HepG2 (cell line): ENCODE measurements around the gene MAP3K21. TPM values are rescaled to one million over a fixed set of nuclear protein-coding genes. Genes with fewer than 3 reads are reported as not detected.

ENCODE experiments used
- ATAC-seq: fragments of 200-7000 bp; cut with Tn5 transposase; 3 replicates; pipeline ENCODE4 v1.9.1; 2020; ENCODE audit warnings: mild to moderate bottlenecking, moderate library complexity
- BruUV-seq: library from RNA; stranded (reverse); fragments of 400-500 nt; replicated peaks from 2 replicates; lab custom pipeline; 2021; lab: Mats Ljungman, UMichigan
- CTCF ChIA-PET: fragments of 300-600 bp; formaldehyde crosslinking; extraction: SDS; loops from one replicate; lab custom pipeline; 2021; ENCODE audit warnings: low total read pairs, inconsistent platforms, low intra/inter-chr PET ratio; lab: Yijun Ruan, JAX
- POLR2A ChIA-PET: fragments of 350-600 bp; sonication (Branson Sonifier 250); formaldehyde crosslinking; loops from one replicate; lab custom pipeline; 2020; ENCODE audit warnings: antibody characterized with exemption, inconsistent platforms; lab: Yijun Ruan, JAX
- DNase-seq: peaks from one replicate; pipeline ENCODE4 v3.0.0-alpha.2; 2015; ENCODE audit warnings: low spot score
- FAIRE-seq: peaks from 3 replicates; lab custom pipeline; 2011; peaks lifted over from hg19 to GRCh38; lab: Jason Lieb, UNC
- H2AFZ ChIP-seq: one replicate; pipeline ENCODE4 v1.6.1; 2011; ENCODE audit warnings: low read length, inconsistent platforms
- H3K27ac ChIP-seq: fragments of 300-600 bp; 3 replicates; pipeline ENCODE4 v1.8.0; 2011; ENCODE audit warnings: mixed run types, mild to moderate bottlenecking, mixed read lengths, low read length, inconsistent platforms; ENCODE audit not compliant: insufficient read depth; ENCODE audit errors: extremely low read length
- H3K27me3 ChIP-seq, 2 experiments: fragments of 200-600 bp in 1 of 2; 2 replicates in 1 of 2; 3 replicates in 1 of 2; pipeline versions ENCODE4 v1.6.0 to v1.8.0; 2011; ENCODE audit warnings: low read length in 2 of 2, mild to moderate bottlenecking in 2 of 2, moderate library complexity in 2 of 2, inconsistent platforms in 1 of 2; ENCODE audit not compliant: insufficient read depth in 2 of 2, control insufficient read depth in 1 of 2
- H3K36me3 ChIP-seq, 2 experiments: fragments of 200-600 bp in 1 of 2; replicated peaks in 1 of 2; 2 replicates in 1 of 2; 3 replicates in 1 of 2; pipeline versions ENCODE4 v1.5.1 to v1.8.0; 2011; ENCODE audit warnings: low read length in 2 of 2, inconsistent platforms in 1 of 2; ENCODE audit not compliant: insufficient read depth in 2 of 2, control insufficient read depth in 1 of 2
- H3K4me1 ChIP-seq: 2 replicates; pipeline ENCODE4 v1.5.1; 2012; ENCODE audit warnings: low read length, inconsistent platforms; ENCODE audit not compliant: insufficient read depth
- H3K4me2 ChIP-seq: 2 replicates; pipeline ENCODE4 v1.6.0; 2011; ENCODE audit warnings: low read depth, low read length, inconsistent platforms
- H3K4me3 ChIP-seq, 3 experiments: fragments of 200-600 bp in 1 of 3; sonication (generic), shearing (Covaris generic) in 1 of 3; replicated peaks in 1 of 3; 2 replicates each; pipeline ENCODE4 v1.5.1; 2011 to 2016; ENCODE audit warnings: low read length in 3 of 3, inconsistent platforms in 2 of 3, low read depth in 2 of 3, mild to moderate bottlenecking in 2 of 3, control low read depth in 1 of 3, mixed read lengths in 1 of 3; ENCODE audit not compliant: insufficient read depth in 1 of 3
- H3K79me2 ChIP-seq: one replicate; pipeline ENCODE4 v1.6.1; 2011; ENCODE audit warnings: low read length, inconsistent platforms; ENCODE audit not compliant: insufficient read depth
- H3K9ac ChIP-seq: 2 replicates; pipeline ENCODE4 v1.6.0; 2011; ENCODE audit warnings: mild to moderate bottlenecking, low read depth, low read length, inconsistent platforms; ENCODE audit not compliant: insufficient read depth
- H3K9me3 ChIP-seq: 2 replicates; pipeline ENCODE4 v1.5.1; 2012; ENCODE audit warnings: mild to moderate bottlenecking, low read length
- H4K20me1 ChIP-seq: 2 replicates; pipeline ENCODE4 v1.6.0; 2011; ENCODE audit warnings: inconsistent platforms, mild to moderate bottlenecking, low read length, moderate library complexity; ENCODE audit not compliant: insufficient read depth
- CEBPB ChIP-seq: IDR thresholded peaks from 2 replicates; pipeline ENCODE4 v1.6.1; 2011; ENCODE audit warnings: low read depth, low read length, improper control_type of control experiment, borderline replicate concordance
- JUNB ChIP-seq: sonication (generic); formaldehyde crosslinking; IDR thresholded peaks from 2 replicates; pipeline ENCODE4 v1.8.0; 2022; ENCODE audit warnings: missing genetic modification reagents, mild to moderate bottlenecking, borderline replicate concordance
- PITX1 ChIP-seq: sonication (generic); formaldehyde crosslinking; IDR thresholded peaks from 2 replicates; pipeline ENCODE4 v1.5.1; 2020; ENCODE audit warnings: mild to moderate bottlenecking, missing genetic modification reagents
- XRCC5 ChIP-seq: fragments of 200-400 bp; formaldehyde crosslinking; optimal IDR thresholded peaks from 2 replicates; pipeline ENCODE3; 2017; ENCODE audit warnings: mild to moderate bottlenecking, low read length
- ZNF317 ChIP-seq: sonication (generic); formaldehyde crosslinking; IDR thresholded peaks from 2 replicates; pipeline ENCODE4 v1.5.0; 2020; ENCODE audit warnings: mild to moderate bottlenecking, missing genetic modification reagents
- ZNF460 ChIP-seq: sonication (generic); formaldehyde crosslinking; IDR thresholded peaks from 2 replicates; pipeline ENCODE4 v1.5.1; 2020; ENCODE audit warnings: missing genetic modification reagents, mild to moderate bottlenecking, borderline replicate concordance
- WGBS: methylation state at CpG from one replicate; pipeline ENCODE4 v1.1.6; 2017; ENCODE audit warnings: low lambda C conversion rate; 5-methylcytosine and 5-hydroxymethylcytosine counted together
- in situ Hi-C: cut with HindIII; loops from 2 replicates; pipeline ENCODE4 v1.10.0; 2017; ENCODE audit warnings: low pct_unique_long_range_greater_than_20kb; ENCODE audit not compliant: extremely low pct_ligation_motif_present
- intact Hi-C: fragments of 100-400 bp; cut with micrococcal nuclease; formaldehyde crosslinking; loops from one replicate; pipeline ENCODE4 v1.10.0; 2022; ENCODE audit not compliant: unreplicated experiment
- polyA plus RNA-seq, 8 experiments: library from polyadenylated mRNA; depleted of rRNA in 3 of 8; stranded (reverse) in 7 of 8; unstranded in 1 of 8; fragments of >200 nt; fragmentation: Illumina TruSeq in 4 of 8; extraction: Trizol in 4 of 8; gene quantifications; 2 replicates each; pipeline versions ENCODE4 v1.2.1 to v1.2.3, GENCODE V29; 2011 to 2016; ENCODE audit warnings: low read depth in 4 of 8, missing spikeins in 1 of 8, mixed read lengths in 1 of 8; ENCODE audit not compliant: insufficient read depth in 1 of 8
- total RNA-seq, 5 experiments: library from RNA; depleted of rRNA; stranded (reverse); fragments of >200 nt; fragmentation: Illumina TruSeq; extraction: Trizol; gene quantifications; 2 replicates each; pipeline ENCODE4 v1.2.3, GENCODE V29; 2016; ENCODE audit warnings: low read depth in 1 of 5
- TF ChIP-seq, protein P1 (sequence below): sonication (generic); formaldehyde crosslinking; IDR thresholded peaks from 2 replicates; pipeline ENCODE4 v1.4.0; 2020; ENCODE audit warnings: missing genetic modification reagents

MAP3K21 gene
- total and polyA plus RNA-seq, 2 of the 13 experiments (the other 11 are each of a cell fraction or from before 2014, with no cell fraction given) = not detected

DNA sequence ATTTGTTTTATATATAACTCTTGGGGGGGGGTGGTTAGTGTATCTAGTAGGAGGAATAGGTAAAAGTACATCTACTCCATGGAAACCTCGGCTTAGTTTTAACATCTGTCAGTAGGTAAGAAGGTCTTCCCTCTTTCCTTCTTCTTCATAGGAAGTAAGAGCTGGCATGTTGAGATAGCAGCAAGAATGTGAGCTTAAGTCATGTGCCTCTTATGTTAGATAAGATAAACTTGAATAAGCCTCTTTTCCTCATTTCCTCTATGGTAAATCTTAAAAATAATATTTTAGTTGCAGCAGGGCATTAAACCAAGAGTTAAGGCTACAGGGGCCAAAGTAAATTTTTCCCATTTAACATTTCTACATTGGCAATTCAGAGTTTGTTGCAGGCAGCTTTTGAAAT is 100.4 kb downstream of the MAP3K21 start (continued):
- TF ChIP-seq, protein P1, sequence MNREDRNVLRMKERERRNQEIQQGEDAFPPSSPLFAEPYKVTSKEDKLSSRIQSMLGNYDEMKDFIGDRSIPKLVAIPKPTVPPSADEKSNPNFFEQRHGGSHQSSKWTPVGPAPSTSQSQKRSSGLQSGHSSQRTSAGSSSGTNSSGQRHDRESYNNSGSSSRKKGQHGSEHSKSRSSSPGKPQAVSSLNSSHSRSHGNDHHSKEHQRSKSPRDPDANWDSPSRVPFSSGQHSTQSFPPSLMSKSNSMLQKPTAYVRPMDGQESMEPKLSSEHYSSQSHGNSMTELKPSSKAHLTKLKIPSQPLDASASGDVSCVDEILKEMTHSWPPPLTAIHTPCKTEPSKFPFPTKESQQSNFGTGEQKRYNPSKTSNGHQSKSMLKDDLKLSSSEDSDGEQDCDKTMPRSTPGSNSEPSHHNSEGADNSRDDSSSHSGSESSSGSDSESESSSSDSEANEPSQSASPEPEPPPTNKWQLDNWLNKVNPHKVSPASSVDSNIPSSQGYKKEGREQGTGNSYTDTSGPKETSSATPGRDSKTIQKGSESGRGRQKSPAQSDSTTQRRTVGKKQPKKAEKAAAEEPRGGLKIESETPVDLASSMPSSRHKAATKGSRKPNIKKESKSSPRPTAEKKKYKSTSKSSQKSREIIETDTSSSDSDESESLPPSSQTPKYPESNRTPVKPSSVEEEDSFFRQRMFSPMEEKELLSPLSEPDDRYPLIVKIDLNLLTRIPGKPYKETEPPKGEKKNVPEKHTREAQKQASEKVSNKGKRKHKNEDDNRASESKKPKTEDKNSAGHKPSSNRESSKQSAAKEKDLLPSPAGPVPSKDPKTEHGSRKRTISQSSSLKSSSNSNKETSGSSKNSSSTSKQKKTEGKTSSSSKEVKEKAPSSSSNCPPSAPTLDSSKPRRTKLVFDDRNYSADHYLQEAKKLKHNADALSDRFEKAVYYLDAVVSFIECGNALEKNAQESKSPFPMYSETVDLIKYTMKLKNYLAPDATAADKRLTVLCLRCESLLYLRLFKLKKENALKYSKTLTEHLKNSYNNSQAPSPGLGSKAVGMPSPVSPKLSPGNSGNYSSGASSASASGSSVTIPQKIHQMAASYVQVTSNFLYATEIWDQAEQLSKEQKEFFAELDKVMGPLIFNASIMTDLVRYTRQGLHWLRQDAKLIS = no peak
- TF ChIP-seq XRCC5 = no peak

DNA sequence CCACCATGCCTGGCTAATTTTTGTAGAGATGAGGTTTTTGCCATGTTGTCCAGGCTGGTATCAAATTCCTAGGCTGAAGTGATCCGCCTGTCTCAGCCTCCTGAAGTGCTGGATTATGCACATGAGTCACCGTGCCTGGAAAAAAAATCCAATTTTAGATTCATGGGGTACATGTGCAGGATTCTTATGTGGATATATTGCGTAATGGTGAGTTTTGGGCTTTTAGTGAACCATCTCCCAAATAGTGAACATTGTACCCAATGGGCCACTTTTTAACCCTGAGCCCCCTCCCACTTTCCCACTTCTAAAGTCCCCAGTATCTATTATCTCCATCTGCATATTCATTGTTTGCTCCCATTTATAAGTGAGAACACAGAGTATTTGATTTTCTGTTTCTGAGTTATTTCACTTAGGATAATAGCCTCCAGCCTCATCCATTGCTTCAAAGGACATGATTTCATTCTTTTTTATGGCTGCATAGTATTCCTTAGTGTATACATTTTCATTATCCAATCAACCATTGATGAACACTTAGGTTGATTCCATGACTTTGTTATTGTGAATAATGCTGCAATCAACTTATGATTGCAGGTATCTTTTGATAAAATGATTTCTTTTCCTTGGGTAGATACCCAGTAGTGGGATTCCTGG is 104.4 kb downstream of the MAP3K21 start:
- ChIA-PET CTCF (no interaction called here), POLR2A (no interaction called here)
- WGBS = 30% methylated on average over 3 of the region's 3 CpGs
- Histone ChIP-seq H3K4me1 (no peaks in the 10 kb centered on the region), H3K4me2 (no peak overlapping the region), H2AFZ (no peak overlapping the region), H3K4me3 (no peak overlapping the region), H3K27ac (no peak overlapping the region), H3K79me2 (no peaks in the 10 kb centered on the region), H4K20me1 (no peaks in the 10 kb centered on the region), H3K9me3 (no peaks in the 10 kb centered on the region), H3K27me3 (no peaks in the 10 kb centered on the region), H3K36me3 (no peaks in the 10 kb centered on the region), H3K9ac (no peak overlapping the region)
- DNase-seq (no peak), FAIRE-seq (no peak), ATAC-seq (no peak)
- no TSS peak for BruUV-seq
- intact Hi-C loops = no loop called here
- TF ChIP-seq PITX1 (no peak), JUNB (no peak), ZNF317 (CRISPR knock-in tag) (no peak), ZNF460 (no peak), CEBPB (peak; percentile 59; the same call in 1 of the 2 replicates)
- in situ Hi-C loops = loop anchor here (25.0 kb wide), 1 partner anchor 355 kb away; no protein-coding TSS in a partner anchor
